ENCODE results near the gene PPP2R3C.
"Not testable (repeated sequence)": the region's sequence is repeated elsewhere in the genome, so short reads cannot be mapped to it uniquely, and the experiment has no call there.

GRCh38 chr14:35152531-35152930, 30.7 kb upstream of the PPP2R3C start:
- TF ChIP-seq CTCF (conservative IDR thresholded peaks at IDR 0.05); ZFX (IDR thresholded peaks at IDR 0.05): not testable (repeated sequence)

All from C4-2B (cell line).